ENCODE results near the gene STPG2.
"Not testable (repeated sequence)": the region's sequence is repeated elsewhere in the genome, so short reads cannot be mapped to it uniquely, and the experiment has no call there.

The STPG2 gene

GRCh38 chr4:97560009-97560408 is 583.3 kb downstream of the STPG2 start:
- Histone ChIP-seq H2AFZ (ENCODE audit: low read depth, low read length) (no peak overlapping the region), H3K9ac (ENCODE audit: low read length) (no peak overlapping the region), H4K20me1 (ENCODE audit: insufficient read depth, low read length) (no peaks in the 10 kb centered on the region), H3K9me3 (ENCODE audit: insufficient read depth, low read length) (no peaks in the 10 kb centered on the region), H3K27ac (ENCODE audit: low read length) (no peak overlapping the region), H3K27me3 (ENCODE audit: low read depth, low read length) (no peaks in the 10 kb centered on the region), H3K4me2 (ENCODE audit: low read length) (no peak overlapping the region), H3K79me2 (ENCODE audit: low read length) (no peaks in the 10 kb centered on the region), H3K4me1 (ENCODE audit: low read length) (peaks cover 7% of the 10 kb centered on the region), H3K4me3 (ENCODE audit: low read length) (no peak overlapping the region), H3K36me3 (replicated peaks; ENCODE audit: low read depth, low read length) (no peaks in the 10 kb centered on the region)
- no peak for TF ChIP-seq EZH2phosphoT487 (IDR thresholded peaks at IDR 0.05; ENCODE audit: low read depth)
- TF ChIP-seq, protein P1, sequence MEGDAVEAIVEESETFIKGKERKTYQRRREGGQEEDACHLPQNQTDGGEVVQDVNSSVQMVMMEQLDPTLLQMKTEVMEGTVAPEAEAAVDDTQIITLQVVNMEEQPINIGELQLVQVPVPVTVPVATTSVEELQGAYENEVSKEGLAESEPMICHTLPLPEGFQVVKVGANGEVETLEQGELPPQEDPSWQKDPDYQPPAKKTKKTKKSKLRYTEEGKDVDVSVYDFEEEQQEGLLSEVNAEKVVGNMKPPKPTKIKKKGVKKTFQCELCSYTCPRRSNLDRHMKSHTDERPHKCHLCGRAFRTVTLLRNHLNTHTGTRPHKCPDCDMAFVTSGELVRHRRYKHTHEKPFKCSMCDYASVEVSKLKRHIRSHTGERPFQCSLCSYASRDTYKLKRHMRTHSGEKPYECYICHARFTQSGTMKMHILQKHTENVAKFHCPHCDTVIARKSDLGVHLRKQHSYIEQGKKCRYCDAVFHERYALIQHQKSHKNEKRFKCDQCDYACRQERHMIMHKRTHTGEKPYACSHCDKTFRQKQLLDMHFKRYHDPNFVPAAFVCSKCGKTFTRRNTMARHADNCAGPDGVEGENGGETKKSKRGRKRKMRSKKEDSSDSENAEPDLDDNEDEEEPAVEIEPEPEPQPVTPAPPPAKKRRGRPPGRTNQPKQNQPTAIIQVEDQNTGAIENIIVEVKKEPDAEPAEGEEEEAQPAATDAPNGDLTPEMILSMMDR (IDR thresholded peaks at IDR 0.05; ENCODE audit: low read depth, low read length): no peak

DNA sequence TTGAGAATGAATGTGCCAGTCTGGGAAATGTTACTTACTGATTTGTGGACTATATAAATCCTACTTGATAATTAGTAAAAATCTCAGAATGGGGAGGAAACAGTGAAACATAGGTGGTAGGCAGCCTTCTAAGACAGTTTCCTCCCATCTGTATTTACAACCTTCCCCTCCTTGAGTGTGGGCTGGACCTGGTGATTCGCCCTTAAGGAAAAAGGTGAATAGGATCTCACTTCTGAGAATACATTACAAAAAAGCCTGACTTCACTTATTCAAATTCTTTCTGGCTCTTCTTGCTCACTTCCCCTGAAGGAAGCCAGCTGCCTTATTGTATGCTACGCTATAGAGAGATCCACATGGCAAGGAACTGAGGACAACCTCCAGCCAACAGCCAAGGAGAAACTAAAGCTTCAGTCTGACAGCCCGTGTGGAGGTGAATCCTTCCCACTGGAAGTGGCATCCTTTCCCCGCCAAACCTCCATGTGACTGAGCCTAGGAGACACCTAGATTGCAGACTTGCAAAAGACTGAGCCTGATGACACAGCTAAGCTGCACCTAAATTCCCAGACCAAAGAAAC is 585.0 kb downstream of the STPG2 start:
- H3K27me3 ChIP-seq (ENCODE audit: low read depth, low read length): no peaks in the 10 kb centered on the region
- no peak overlapping the region for H2AFZ ChIP-seq (ENCODE audit: low read depth, low read length)
- TF ChIP-seq, protein P1 (IDR thresholded peaks at IDR 0.05; ENCODE audit: low read depth, low read length): no peak
- TF ChIP-seq EZH2phosphoT487 (IDR thresholded peaks at IDR 0.05; ENCODE audit: low read depth): no peak
- no peaks in the 10 kb centered on the region for H3K36me3 ChIP-seq (replicated peaks; ENCODE audit: low read depth, low read length)
- no peak overlapping the region for H3K4me3 ChIP-seq (ENCODE audit: low read length)
- no peaks in the 10 kb centered on the region for H3K9me3 ChIP-seq (ENCODE audit: insufficient read depth, low read length)
- H3K4me1 ChIP-seq (ENCODE audit: low read length): peaks cover 7% of the 10 kb centered on the region
- H3K9ac ChIP-seq (ENCODE audit: low read length): no peak overlapping the region
- H3K27ac ChIP-seq (ENCODE audit: low read length): no peak overlapping the region
- peak overlapping the region; percentile 17; the same call in 1 of the 2 replicates for H3K4me2 ChIP-seq (ENCODE audit: low read length)
- no peaks in the 10 kb centered on the region for H3K79me2 ChIP-seq (ENCODE audit: low read length)
- no peaks in the 10 kb centered on the region for H4K20me1 ChIP-seq (ENCODE audit: insufficient read depth, low read length)

GRCh38 chr4:97550637-97551036 is 592.6 kb downstream of the STPG2 start:
- H3K9ac ChIP-seq (ENCODE audit: low read length); H3K4me3 ChIP-seq (ENCODE audit: low read length); H3K27ac ChIP-seq (ENCODE audit: low read length); H3K9me3 ChIP-seq (ENCODE audit: insufficient read depth, low read length); H4K20me1 ChIP-seq (ENCODE audit: insufficient read depth, low read length); H2AFZ ChIP-seq (ENCODE audit: low read depth, low read length); H3K36me3 ChIP-seq (replicated peaks; ENCODE audit: low read depth, low read length); H3K4me2 ChIP-seq (ENCODE audit: low read length); H3K27me3 ChIP-seq (ENCODE audit: low read depth, low read length); H3K79me2 ChIP-seq (ENCODE audit: low read length): not testable (repeated sequence)
- peaks cover 23% of the 10 kb centered on the region for H3K4me1 ChIP-seq (ENCODE audit: low read length)

DNA sequence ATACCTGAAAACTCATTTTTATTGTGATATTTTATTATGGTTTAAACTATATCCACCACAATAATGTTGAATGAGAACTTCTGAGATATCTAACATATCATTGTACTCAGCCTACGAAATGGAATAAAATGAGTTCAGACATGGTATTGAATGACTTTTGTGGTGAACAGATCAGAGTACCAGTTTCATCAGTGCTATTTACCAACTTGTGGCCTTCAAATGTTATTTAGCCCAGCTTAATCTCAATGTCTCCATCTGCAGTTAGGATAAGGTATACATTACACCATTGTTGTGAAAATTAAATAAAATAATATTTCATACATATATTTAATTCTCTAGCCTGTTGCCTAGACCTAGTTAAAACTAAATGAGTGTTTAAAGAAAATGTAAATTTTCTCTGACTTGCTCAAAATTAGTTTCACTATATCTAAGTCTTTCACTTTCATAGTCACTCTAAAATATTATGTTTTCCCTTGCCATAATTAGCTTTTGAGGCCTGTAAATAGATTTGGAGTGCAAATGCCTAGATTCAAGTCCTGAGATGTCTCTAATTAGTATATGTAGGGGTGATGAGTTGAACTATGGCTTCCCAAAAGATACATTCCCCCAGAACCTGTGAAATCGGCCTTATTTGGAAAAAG is 594.2 kb downstream of the STPG2 start:
- peak overlapping the region; percentile 62 for H3K4me2 ChIP-seq (ENCODE audit: low read length)
- H3K9me3 ChIP-seq (ENCODE audit: insufficient read depth, low read length): no peaks in the 10 kb centered on the region
- no peak overlapping the region; the same call in 1 of the 2 replicates for H3K4me3 ChIP-seq (ENCODE audit: low read length)

More for the DNA sequence above, 594.2 kb downstream of the STPG2 start:
- TF ChIP-seq EZH2phosphoT487 (IDR thresholded peaks at IDR 0.05; ENCODE audit: low read depth): no peak
- TF ChIP-seq, protein P1 (IDR thresholded peaks at IDR 0.05; ENCODE audit: low read depth, low read length): 0 out of 2 replicates have a peak, but pooled peaks have one; percentile 4
- H4K20me1 ChIP-seq (ENCODE audit: insufficient read depth, low read length): no peaks in the 10 kb centered on the region
- H3K4me1 ChIP-seq (ENCODE audit: low read length): peaks cover 23% of the 10 kb centered on the region
- no peak overlapping the region for H2AFZ ChIP-seq (ENCODE audit: low read depth, low read length)
- H3K36me3 ChIP-seq (replicated peaks; ENCODE audit: low read depth, low read length): no peaks in the 10 kb centered on the region
- no peak overlapping the region for H3K9ac ChIP-seq (ENCODE audit: low read length)
- no peaks in the 10 kb centered on the region for H3K79me2 ChIP-seq (ENCODE audit: low read length)
- peak overlapping the region; percentile 77 for H3K27ac ChIP-seq (ENCODE audit: low read length)
- no peaks in the 10 kb centered on the region for H3K27me3 ChIP-seq (ENCODE audit: low read depth, low read length)

Data from OCI-LY3 (cell line).